HG03432 (cell line): ENCODE data around the gene KIAA1614.
"Not testable (repeated sequence)": the region's sequence is repeated elsewhere in the genome, so short reads cannot be mapped to it uniquely, and the experiment has no call there.

Experiments used
- ATAC-seq: cut with Tn5 transposase; IDR thresholded peaks from one replicate; pipeline ENCODE4 v1.9.1; 2021; ENCODE audit warnings: mild to moderate bottlenecking, moderate library complexity; ENCODE audit not compliant: unreplicated experiment

Gene KIAA1614

DNA sequence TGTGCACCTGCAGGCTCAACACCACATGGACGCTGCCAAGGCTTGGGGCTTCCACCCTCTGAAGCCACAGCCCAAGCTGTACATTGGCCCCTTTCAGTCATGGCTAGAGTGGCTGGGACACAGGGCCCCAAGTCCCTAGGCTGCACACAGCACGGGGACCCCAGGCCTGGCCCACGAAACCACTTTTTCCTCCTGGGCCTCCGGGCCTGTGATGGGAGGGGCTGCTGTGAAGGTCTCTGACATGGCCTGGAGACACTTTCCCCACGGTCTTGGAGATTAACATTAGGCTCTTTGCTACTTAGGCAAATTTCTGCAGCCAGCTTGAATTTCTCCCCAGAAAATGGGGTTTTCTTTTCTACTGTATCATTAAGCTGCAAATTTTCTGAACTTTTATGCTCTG is 46.9 kb downstream of the KIAA1614 start:
- not testable (repeated sequence) for ATAC-seq

DNA sequence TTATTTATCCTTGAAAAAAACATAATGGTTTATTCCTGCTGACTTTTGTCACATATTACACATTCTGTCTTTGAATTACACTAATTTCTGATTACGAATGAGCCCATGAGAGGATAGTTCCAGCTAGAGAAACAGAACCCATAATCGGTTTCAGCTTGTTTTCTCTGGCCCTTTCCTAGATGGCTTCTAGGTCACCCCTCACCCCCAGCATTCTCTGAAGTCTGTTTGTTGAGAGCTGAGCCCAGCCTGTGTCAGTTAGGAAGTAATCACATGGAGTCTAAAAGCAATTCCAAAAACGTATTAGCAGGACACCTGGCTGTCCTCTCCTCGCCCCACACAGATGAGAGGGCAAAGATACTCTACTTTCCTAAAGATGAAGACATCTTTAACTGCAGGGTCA is 48.9 kb downstream of the KIAA1614 start:
- no peak for ATAC-seq

DNA sequence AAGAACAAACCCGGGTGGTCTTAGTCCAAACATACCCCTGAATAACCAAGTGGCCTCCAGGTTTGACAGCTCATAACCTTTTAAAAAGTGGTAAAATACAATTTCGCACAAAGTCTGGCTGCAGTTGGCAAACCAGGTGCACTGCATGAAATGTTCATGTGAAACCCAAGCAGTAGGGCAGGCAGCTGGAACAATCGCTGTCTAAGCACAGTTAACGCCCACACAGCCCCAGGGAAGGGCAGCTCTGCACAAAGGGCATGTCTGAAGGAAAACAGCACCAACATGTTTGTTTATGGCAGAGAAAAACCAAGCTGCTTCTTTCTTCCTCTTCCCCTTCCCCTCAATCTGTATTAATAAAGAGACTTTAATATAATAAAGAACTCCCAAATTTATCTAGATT is 49.5 kb downstream of the KIAA1614 start:
- ATAC-seq = no peak

DNA sequence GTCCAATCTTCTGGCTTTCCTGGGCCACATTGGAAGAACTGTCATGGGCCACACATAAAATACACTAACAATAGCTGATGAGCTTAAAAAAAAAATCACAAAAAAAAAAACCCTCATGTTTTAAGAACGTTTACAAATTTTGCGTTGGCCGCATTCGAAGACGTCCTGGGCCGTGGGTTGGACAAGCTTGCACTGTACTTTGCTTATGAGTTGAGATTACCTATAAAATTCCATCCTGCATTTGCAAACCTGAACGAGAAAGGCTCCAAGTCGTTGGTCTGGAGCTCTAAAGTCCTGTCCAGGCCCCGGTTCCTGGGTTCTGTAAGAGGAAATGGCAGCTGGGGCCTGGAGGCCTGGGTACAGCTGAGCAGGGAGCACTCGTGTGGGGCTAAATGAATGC is 51.4 kb downstream of the KIAA1614 start:
- no peak for ATAC-seq

DNA sequence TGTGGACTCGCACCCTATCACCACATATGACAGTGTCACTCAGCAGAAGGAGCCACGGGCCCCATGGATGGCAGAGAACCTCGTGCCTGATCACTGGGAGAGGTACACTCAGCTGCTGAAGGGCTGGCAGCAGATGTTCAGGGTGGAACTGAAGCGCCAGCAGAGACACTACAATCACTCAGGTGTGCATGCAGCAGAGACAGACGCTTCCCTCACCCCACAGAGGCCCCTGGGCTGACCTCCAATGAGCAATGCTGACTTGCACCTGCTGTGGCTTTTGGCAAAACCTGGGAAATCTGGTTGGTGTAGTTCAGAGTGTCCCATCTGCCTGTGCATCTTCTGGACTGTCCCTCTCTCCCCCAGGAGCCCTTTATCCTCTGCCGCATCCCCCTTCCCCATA is 51.9 kb downstream of the KIAA1614 start:
- ATAC-seq = no peak

DNA sequence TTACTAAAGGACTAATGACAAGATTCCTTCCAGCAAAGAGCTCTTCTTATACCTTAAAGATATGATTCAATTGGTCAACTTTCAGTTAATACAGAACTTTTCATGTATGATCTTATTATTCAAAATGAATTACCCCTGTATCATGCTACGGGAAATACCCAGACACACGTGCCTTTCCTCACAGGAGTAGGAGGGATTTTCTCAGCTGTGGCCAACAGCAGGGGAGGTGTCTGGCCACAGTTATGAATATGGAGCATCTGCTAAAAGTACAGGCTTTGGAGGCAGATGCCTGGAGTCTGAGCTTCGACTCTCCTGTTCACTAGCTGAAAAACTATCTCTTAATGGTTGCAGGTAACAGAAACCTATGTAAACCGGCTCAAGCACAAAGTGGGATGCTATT is 53.6 kb downstream of the KIAA1614 start:
- no peak for ATAC-seq

DNA sequence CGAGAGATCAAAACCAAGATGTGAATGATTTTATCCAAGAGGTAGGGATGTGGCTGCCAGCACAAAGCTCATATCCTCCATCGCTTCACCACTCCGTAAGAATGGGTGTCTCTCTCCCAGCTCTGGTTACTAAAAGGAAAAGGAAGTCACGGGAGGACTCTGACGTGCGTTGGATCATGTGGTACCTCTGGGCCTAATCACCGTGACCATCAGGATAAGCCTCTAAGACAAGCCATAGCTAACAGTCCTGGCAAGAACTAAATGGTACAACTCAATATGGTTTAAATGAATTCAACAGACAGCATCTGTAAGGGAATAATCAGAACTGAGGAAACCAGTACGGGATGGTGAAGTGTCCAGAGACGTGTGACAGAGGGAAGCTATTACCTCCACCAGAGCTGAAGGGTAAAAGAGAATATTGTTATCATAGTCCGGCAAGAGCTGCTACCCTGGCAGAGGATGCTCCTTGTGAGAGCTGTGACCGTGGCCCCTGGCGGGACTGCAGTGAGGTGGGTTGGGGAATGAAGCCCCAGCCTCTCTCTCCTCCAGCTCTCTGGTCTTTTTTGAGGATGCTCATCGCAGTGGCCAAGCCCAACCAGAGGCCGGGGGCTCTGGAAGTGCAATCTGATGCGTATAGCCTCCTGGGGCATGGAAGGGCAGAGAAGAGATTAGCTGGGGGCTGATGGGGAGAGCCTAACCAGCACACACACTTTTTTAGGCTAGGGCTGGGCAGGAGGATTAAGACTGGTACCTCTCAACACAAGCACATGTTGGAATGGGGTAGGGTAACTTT is 54.2 kb downstream of the KIAA1614 start:
- no peak for ATAC-seq

DNA sequence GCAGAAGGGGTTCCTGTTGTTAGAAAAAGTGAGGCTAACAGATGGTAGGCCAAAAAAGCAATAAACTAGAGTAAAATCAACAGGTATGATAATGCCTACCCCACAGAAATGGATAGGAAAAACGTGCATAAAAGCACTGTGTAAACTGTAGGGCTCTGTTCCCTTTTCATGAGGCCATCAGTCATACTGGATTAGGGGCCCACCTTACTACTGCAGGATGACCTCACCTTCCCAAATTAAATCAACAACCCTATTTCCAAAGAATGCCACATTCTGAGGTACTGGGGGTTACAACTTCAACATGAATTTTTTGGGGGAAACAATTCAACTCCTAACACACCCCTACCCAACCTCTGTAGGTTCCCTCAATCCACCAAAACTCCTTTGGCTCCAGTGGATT is 54.9 kb downstream of the KIAA1614 start:
- no peak for ATAC-seq

DNA sequence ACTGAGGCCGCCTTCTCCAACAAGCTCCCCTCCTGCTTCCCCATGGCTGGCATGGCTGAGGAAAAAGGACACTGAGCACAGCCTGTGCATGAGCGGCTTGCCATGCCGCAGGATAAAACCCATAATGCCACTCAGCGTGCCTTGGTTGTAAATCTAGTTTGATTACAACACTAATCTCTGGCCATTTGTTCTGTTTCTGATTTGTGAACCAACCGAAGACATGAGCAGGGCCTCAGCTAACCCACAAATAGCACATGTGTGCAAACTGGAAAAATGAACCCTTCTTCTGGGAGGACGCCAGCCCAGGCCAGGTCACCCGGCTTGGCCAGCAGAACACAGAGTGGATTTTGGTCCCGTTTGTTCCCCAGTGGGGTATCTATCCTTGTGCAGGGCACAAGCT is 56.1 kb downstream of the KIAA1614 start:
- ATAC-seq = not testable (repeated sequence)

DNA sequence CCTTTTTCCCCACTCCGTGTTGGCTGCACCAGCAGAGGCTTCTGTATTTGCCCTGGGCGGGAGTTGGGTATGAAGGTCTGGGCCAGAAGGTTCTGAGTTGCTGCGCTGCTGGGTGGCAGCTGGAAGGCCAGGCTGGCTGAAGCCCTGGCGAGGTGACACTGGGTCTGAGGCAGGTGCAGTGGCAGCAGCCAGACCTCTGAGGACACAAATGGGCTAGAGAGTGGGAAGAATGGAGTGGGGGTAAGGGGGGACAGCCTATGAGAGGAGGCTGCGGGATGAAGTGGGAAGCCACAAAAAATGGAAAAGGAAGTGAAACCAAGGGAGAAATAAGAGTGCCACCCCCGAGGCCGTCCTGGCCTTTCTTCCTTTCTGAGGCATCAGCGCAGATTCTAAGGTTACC is 56.7 kb downstream of the KIAA1614 start:
- no peak for ATAC-seq

DNA sequence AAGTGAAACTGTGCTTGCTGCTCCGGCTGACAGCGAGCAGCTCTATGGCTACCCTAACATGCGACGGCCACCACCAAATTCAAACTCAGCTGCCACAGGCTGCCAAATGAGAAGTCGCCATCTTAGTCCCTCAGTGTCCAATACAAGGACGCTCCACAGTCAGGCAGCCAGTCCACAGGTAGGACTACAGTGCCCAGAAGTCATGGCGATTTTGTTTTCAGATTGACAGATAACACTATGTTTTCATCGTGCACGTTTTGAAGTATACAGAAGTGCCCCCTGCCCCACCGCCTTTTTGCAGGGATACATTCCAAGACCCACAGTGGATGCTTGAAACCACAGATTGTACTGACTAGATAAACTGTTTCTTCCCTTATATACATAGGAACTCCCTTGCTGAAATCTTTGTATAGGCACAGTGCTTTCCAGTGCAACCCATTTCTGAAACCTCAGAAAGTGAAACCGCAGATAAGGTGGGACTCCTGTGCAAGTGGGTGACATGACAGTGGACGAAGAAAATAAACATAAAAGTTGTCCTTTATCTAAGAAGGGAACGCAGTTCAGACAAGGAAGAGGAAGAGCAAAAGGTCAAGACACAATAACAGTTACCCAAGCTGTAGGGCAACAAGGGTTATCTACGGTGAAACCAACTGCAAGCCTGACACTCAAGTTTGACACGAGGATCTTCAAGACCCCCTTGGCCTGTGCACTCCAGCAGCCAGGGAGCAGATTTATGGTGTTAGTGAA is 57.8 kb downstream of the KIAA1614 start:
- ATAC-seq = no peak

DNA sequence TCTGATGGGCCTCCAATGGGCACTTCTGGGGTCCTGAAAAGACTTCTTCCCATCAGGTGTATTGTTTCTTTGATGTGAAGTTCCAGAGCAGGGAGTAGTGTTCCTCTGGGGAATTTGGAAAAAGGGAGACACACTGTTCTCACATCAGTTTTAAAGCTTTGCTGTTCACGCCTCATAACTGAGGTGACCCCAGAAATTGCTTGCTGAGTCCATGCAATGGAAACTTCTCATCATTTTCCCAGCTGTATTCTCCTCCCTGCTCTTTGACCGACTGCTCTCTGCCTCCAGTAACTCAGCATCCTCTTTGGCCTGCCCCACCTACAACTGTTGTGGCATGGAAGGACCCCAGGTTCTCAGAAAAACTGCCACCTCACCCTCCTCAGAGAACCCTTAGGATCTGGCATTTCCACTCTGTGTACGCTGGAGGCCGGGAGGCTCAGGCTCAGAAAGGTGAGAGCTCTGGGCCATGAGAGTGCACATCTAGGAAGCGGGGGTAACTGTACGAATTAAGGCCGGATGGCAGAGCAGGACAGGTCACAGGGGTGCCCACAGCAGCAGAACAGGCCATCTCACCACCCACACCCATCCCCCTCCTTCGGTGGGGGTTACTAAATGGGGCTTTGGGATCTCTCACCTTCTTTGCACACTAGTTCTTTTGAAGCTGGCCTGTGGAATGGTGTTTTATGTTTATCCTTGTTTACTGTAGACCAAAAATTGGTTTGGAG is 58.7 kb downstream of the KIAA1614 start:
- ATAC-seq = no peak

DNA sequence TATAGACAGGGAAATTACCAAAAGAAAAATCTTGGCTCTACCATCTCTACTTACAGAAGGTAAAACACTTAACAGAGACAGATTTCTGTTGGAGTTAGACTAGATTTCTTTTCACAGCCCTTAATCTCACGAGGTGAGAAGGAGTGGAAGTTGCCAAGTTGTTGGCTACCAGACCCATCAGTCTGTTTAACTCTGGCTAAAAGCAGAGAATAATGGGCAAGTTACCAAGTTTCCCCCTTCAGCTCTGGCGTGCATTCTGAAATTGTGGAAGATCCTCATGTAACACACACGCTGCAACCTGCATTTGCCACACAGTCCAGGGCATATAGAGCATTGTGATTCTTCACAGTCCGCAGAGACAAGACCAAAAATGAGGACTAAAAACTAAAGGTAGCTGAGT is 60.7 kb downstream of the KIAA1614 start:
- ATAC-seq = no peak

DNA sequence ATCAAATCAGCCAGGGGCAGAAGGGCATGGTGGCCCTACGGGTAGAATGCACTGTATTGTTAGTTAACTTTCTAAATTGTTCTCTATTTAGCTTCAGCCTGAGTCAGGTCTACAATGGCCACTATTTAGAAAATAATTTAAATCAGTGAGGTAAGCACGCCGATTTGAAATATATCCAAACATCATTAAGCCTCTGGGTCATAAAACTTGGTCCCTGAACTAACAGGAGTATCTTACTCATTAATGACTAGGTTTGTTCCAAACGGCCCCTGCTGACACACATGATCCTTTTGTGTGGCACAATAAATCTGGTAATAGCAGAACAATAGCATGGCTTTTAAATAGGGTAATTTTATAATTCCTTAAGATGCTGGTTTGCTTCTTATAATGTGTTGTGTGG is 61.5 kb downstream of the KIAA1614 start:
- no peak for ATAC-seq

DNA sequence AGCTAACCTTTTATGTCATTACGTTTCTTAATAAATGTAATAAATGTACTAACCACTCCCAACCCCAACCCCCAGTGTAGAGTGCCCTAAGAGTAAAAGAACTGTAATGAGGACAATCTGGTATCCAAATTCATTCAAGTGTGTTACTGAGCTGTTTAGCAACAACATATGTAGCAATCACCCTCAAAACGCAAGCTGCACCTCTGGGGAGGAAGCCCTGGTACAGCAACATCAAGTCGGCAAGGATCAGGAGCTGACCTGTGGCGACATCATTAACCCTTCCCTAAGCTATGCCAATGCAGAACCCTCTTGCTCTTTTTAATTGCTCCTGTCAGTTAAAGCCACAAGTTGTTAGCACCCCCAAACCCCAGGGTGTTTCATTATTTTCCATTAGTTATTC is 62.9 kb downstream of the KIAA1614 start:
- ATAC-seq = no peak

DNA sequence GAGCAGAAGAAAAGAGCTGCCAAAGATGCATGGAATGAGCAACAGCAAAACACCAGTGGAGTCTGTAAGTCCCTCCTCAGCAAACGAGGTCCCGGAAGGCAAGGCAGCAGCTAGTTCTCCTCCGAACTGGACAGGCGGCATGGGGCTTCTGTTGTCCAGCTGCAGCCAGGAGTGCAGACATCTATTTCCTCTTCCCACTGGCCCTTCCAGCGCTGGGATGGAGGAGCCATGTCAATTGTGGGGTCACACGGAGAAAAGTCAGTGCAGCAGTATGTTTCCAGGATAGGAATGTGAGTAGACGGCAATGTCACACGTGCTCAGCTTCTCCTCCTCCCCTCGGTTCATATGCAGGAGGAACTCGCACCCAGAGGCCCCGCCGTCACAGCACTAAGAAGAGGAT is 63.5 kb downstream of the KIAA1614 start:
- no peak for ATAC-seq

DNA sequence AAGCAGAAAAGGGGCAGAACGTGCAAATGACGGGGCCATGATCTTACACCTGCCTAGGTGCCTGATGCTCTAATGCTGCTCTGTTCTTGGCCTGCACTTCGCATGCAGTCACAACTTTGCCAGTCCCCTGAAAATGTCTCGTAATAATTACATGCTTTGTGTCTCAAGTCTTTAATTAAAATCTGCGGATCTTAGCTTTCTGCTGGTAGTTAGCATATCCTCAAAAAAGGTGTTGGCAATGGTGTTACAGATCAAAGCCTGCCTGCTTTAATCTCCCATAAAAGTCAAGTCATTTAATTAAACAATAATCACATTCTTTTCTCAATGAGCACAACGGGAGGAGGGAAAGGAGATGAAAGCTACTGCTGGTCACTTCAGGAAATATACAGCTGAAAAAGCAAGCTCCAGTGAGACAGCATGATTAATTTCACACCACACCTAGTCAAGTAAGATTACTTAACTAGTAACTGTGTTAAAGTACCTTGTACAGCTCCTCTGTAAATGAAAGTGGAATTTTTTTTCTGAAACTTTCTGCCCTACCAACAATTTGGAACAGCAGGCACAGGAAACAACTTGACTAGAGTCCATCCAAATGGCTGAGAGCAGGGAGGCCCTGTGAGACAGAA is 64.1 kb downstream of the KIAA1614 start:
- ATAC-seq = no peak

DNA sequence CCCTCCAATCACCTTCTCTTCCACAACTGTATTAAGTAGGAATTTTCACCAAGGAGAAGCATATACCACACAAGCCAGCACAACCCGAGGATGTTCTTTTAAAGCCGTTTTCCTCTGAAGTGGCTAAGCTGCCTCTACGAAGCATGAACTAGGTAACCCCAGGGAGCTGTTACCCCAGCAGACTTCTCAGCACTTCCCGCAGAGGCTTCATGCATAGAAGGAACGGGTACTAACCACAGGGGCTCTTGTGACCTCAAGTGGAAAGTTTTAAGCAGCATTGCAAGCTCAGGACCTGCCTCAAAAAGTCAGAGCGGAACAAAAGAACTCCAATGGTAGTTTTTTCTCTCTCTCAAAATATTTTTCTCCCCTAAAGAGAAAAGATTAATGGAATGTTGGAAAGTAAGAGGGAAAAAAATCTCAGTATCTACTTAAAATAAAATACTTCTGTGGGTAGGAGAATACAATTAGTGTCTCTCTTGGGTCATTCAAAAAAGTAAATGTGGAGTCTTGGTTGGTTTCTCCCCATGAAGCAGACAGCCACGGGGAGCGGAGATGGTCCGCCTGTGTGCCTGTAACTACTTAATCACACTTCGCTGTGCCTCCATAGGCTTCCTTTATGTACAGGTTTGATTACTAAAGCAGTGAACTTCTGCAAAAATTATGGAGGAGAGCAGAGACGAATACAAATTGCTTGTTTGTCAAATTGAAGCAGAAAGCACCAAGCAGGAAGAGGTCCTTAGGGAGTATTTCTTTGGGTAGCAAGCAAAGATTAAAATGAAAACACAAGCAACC is 69.1 kb downstream of the KIAA1614 start:
- peak; percentile 90 for ATAC-seq

DNA sequence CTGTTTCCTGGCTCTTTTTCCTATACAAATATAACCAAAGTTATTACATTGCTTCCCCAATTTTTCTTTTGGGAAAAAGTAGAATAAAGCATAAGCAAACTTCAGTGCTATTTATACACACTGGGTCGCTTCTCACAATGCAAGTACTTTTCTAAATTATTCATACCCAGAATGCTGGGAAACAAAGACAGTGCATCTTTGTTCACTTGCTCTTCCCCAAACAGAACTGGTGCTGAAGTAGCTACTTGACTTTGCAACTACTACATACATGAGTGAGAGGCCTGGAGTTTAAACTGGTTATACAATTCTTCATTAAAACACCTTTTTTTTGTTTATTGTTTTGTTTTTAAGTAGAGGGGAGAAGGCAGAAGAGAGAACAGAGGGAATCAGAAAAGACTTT is 69.7 kb downstream of the KIAA1614 start:
- no peak for ATAC-seq

DNA sequence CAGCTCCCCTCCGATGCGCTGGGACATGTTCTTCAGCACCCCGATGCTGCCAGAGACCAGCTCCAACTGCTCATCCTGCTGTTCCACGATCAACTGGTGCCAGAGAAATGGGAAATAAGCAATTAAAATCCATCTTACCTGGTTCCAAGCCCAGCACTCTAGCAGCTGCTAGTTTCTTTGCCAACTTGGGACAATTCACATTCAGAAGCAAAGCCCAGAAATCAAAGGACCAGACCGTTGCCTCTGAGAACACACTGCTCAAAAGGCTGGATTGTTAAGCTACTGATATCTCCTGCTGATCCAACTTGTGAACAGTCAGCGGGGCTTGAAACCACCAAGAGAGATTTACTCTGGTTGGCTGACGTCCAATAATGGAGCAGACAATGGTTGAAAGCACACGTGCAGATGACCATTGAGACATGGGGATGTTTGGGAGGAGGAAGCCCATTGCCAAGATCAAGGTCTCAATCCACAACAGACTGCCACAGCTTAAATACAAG is 75.6 kb downstream of the KIAA1614 start:
- no peak for ATAC-seq
